Thoracic aorta (tissue), 2 donors: ENCODE results near the gene B9D1. TPM values are rescaled to one million over a fixed set of nuclear protein-coding genes. Genes with fewer than 3 reads are reported as not detected.

ENCODE experiments used
- ATAC-seq: fragments of 150-250 bp; one replicate; pipeline ENCODE4 v1.8.0; 2017; ENCODE audit warnings: low read depth; ENCODE audit not compliant: insufficient number of reproducible peaks, low FRiP score
- DNase-seq: peaks from one replicate; pipeline ENCODE4 v3.0.0-alpha.2; 2020; ENCODE audit warnings: low spot score
- H3K27ac ChIP-seq, 2 donors: fragments of 200-600 bp; sonication (generic); 1 replicate in 1 of 2; 2 replicates in 1 of 2; pipeline ENCODE4 v1.5.1; 2016; ENCODE audit warnings: mild to moderate bottlenecking in 2 of 2, moderate library complexity in 2 of 2
- H3K27me3 ChIP-seq: fragments of 200-600 bp; sonication (generic); replicated peaks from 2 replicates; pipeline ENCODE4 v1.6.0; 2016; ENCODE audit warnings: mild to moderate bottlenecking; ENCODE audit not compliant: insufficient read depth
- H3K36me3 ChIP-seq: fragments of 200-600 bp; sonication (generic); one replicate; pipeline ENCODE4 v1.5.1; 2016
- H3K4me1 ChIP-seq, 2 donors: fragments of 200-600 bp; sonication (generic); 1 replicate in 1 of 2; 2 replicates in 1 of 2; pipeline versions ENCODE4 v1.5.1 to v1.6.0; 2016; ENCODE audit warnings: low read depth in 2 of 2, mild to moderate bottlenecking in 1 of 2; ENCODE audit not compliant: control insufficient read depth in 1 of 2
- H3K4me3 ChIP-seq: fragments of 200-600 bp; sonication (generic); 2 replicates; pipeline ENCODE4 v1.5.1; 2016; ENCODE audit warnings: mild to moderate bottlenecking
- H3K9me3 ChIP-seq: fragments of 200-600 bp; sonication (generic); 2 replicates; pipeline ENCODE4 v1.5.1; 2016
- total RNA-seq, 2 donors: library from RNA; depleted of rRNA; stranded (reverse); fragments of >200 nt; gene quantifications; one replicate each; pipeline versions ENCODE4 v1.1.0 to v1.2.3, GENCODE V29; 2016
- TF ChIP-seq, protein P1 (sequence below): fragments of 200-600 bp; sonication (generic); IDR thresholded peaks from one replicate; pipeline ENCODE4 v1.5.1; 2019; ENCODE audit warnings: antibody characterized with exemption

Gene B9D1
- total RNA-seq, 2 donors from 2014 or later = 6.3 to 33.4 TPM

DNA sequence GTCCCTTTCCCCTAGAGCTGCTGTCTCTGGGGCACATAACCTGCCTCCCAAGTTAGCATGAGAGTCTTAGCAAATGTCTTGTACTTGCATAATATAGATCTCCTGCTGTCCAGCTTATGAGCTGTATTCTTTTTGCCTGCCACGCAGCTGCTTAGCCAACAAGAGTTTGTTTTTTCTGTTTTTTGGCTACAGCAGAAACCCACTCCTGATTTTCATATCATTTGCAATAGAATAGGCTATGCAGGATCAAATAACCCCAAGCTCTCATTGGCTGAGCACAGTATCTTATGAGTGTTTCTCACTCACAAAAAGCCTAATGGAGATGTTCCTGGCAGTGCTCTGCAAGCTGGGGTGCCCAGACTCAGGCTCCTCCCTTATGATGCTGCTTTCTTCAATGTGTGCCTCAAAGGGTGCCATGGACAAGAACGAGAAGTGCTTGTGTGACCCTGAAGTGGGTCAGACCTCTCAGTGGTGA, 23.1 kb downstream of the B9D1 start:
- H3K27me3 ChIP-seq = no peaks in the 10 kb centered on the region
- no peak for ATAC-seq
- H3K4me1 ChIP-seq = no peaks in the 10 kb centered on the region
- no peak for DNase-seq
- TF ChIP-seq, protein P1, sequence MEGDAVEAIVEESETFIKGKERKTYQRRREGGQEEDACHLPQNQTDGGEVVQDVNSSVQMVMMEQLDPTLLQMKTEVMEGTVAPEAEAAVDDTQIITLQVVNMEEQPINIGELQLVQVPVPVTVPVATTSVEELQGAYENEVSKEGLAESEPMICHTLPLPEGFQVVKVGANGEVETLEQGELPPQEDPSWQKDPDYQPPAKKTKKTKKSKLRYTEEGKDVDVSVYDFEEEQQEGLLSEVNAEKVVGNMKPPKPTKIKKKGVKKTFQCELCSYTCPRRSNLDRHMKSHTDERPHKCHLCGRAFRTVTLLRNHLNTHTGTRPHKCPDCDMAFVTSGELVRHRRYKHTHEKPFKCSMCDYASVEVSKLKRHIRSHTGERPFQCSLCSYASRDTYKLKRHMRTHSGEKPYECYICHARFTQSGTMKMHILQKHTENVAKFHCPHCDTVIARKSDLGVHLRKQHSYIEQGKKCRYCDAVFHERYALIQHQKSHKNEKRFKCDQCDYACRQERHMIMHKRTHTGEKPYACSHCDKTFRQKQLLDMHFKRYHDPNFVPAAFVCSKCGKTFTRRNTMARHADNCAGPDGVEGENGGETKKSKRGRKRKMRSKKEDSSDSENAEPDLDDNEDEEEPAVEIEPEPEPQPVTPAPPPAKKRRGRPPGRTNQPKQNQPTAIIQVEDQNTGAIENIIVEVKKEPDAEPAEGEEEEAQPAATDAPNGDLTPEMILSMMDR = no peak
- no peaks in the 10 kb centered on the region for H3K9me3 ChIP-seq
- no peak overlapping the region for H3K27ac ChIP-seq
- H3K4me3 ChIP-seq = no peak overlapping the region
- no peaks in the 10 kb centered on the region for H3K36me3 ChIP-seq

GRCh38 chr17:19338031-19338990, 24.2 kb downstream of the B9D1 start:
- H3K27ac ChIP-seq = no peak overlapping the region
- H3K36me3 ChIP-seq = no peaks in the 10 kb centered on the region
- H3K4me3 ChIP-seq = no peak overlapping the region
- H3K9me3 ChIP-seq = no peaks in the 10 kb centered on the region
- H3K4me1 ChIP-seq = no peaks in the 10 kb centered on the region
- no peak for ATAC-seq
- H3K27me3 ChIP-seq = no peaks in the 10 kb centered on the region
- TF ChIP-seq, protein P1 = peak; percentile 45
- DNase-seq = no peak

- Histone ChIP-seq H3K4me1 (no peaks in the 10 kb centered on the region), H3K27me3 (no peaks in the 10 kb centered on the region), H3K36me3 (no peaks in the 10 kb centered on the region), H3K4me3 (no peak overlapping the region), H3K27ac (no peak overlapping the region), H3K9me3 (no peaks in the 10 kb centered on the region)
- ATAC-seq = no peak
- TF ChIP-seq, protein P1 = no peak
- no peak for DNase-seq
Observed at GRCh38 chr17:19337712-19338023, 24.9 kb downstream of the B9D1 start.

GRCh38 chr17:19336938-19337711, 25.4 kb downstream of the B9D1 start:
- no peak overlapping the region for H3K4me3 ChIP-seq
- ATAC-seq (no peak), DNase-seq (no peak)
- no peaks in the 10 kb centered on the region for H3K9me3 ChIP-seq
- H3K27me3 ChIP-seq = no peaks in the 10 kb centered on the region
- TF ChIP-seq, protein P1 = no peak
- no peak overlapping the region for H3K27ac ChIP-seq
- no peaks in the 10 kb centered on the region for H3K4me1 ChIP-seq
- H3K36me3 ChIP-seq = no peaks in the 10 kb centered on the region
